HG02798 (cell line): Measurements from ENCODE around the gene RAB30.

Source experiments
- ATAC-seq: cut with Tn5 transposase; IDR thresholded peaks from one replicate; pipeline ENCODE4 v1.9.1; 2021; ENCODE audit warnings: mild to moderate bottlenecking; ENCODE audit not compliant: unreplicated experiment, poor library complexity

The RAB30 gene

DNA sequence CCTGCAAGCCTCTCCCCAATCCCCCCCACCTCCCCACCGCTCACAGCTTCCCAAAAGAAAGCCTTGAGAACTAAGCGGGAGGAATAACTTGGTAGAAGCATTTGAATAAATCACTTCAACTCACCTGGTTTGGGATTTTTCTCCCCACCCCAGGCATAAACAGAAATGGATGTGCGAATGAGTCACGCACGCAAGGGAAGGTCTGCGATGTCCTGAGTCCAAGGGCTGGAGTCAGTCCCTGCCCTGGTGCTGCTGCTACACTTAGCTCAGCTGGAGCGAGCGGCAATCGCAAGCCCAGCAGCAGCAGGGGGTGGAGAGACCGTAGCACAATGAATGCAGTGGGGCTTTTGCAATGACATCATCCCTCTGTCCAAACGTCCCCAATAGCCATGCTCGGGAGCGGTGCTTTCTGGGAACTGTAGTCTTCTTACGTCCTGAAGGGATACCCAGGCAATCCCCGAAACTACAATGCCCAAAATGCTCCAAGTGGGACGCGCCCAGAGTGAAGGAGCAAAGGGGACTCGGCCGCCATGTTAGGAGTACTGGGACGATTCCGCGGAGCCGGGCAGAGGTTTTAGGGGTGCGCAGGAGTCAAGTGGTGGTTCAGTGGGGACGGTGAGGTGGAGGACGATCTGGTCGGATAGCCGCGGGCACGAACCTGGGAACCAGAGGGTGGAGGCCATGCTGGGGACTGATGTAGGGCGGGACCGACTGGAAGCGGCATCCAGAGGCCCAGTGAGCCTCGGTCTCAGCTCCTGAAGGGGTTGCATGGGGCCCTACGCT, at the start of gene RAB30:
Gene RAB30, minus strand, starts transcription at position 331 of the 783 bp plus-strand sequence. CDS start 74,581 bp downstream, outside the sequence.
- ATAC-seq = peak; percentile 97

- ATAC-seq = no peak
Observed at GRCh38 chr11:83120327-83120726, 48.6 kb upstream of the RAB30 start.

DNA sequence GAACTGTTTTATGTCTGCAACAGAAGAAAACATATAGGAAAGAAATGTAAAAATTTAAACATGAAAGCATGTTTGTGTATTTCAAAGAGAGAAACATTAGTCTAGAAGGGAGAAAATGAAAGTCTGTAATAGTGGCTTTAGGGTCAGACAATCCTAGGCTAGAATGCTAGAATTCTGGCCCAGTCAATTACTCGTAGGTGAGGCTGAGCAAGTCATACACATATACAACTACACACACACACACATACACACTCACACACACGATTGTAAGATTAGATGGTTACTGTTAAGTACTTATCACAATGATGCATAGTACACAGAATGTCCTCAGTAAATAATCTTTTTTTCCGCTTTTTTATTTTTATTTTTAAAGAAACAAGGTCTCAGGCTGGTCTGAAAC, 47.5 kb upstream of the RAB30 start:
- no peak for ATAC-seq

DNA sequence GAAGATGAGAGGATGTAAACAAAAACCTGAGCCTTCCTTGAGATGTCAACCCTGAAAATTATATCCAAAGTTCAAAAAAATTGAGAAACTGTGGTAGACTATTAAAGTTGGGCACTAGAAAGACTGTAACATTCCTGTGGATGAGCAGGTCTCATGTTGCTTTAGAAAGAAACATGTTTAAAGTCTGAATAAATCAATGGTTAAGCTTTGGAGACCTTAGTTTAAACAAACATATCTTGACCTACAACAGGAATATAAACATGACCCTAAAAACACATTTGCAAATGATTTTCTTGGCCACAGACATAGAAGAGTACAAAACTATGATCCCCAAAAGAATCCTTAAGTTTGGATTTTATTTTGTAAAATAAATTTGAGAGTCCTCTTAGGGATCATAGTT, 47.1 kb upstream of the RAB30 start:
- ATAC-seq = no peak

- ATAC-seq = no peak
Observed at GRCh38 chr11:83116015-83116641, 44.4 kb upstream of the RAB30 start.

DNA sequence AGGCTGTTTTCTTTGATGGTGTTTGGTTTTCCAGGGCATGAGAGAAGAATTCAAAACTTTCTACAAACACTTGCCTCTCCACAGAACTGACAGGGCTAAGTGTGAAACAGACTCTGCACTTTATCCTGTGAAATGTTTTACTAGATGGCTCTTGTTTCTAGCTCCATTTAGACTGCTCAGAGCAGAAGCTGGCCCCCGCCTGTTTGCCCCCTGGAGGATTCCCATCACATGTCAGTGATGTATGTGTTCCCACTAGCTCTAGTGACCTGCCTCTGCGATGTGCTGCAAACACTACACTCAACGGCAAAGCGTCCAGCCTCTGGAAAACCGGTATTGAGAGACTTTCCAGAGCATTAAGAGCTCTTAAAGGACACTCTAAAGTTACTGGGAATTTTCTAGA, 43.9 kb upstream of the RAB30 start:
- no peak for ATAC-seq

- no peak for ATAC-seq
Observed at GRCh38 chr11:83115026-83115425, 43.3 kb upstream of the RAB30 start.

- ATAC-seq = no peak
Observed at GRCh38 chr11:83112886-83113285, 41.2 kb upstream of the RAB30 start.

- ATAC-seq = no peak
Observed at GRCh38 chr11:83105168-83105567, 33.5 kb upstream of the RAB30 start.

DNA sequence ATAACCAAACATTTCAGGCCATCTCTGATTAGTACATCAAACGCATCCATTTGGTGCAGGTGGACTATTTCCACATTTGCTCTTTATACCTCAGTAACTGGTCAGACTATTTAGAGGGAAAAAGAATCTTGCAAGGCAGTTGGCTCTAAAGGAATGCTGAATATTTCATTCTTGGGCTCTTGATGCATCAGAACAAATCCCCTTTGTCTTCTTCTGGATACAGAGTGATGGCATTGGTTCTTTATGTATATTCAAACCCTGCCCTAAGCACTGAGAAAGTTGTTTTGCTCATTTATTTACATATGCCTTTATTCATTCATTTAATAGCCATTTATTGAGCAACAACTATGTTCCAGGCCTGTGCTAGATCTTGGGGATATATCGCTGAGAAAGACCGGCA, 31.1 kb upstream of the RAB30 start:
- ATAC-seq = no peak

GRCh38 chr11:83097429-83098075, 25.9 kb upstream of the RAB30 start:
- ATAC-seq = no peak

DNA sequence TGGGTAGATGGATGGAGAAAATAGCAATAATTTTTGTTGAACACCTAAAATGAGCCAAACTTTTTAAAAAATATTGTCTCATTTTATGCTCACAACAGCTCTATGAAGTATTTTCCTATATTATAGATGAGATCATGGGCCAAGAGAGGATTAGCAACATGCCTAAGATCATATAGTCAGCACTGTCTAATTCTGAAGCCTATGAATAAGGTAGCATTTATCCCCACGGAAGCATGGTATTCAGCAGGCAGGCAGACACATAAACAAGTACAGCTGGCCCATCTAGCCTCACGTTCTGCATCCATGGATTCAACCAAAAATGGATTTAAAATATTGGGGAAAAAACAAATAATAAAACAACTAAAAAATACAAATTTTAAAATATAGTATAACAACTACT, 21.9 kb upstream of the RAB30 start:
- no peak for ATAC-seq

DNA sequence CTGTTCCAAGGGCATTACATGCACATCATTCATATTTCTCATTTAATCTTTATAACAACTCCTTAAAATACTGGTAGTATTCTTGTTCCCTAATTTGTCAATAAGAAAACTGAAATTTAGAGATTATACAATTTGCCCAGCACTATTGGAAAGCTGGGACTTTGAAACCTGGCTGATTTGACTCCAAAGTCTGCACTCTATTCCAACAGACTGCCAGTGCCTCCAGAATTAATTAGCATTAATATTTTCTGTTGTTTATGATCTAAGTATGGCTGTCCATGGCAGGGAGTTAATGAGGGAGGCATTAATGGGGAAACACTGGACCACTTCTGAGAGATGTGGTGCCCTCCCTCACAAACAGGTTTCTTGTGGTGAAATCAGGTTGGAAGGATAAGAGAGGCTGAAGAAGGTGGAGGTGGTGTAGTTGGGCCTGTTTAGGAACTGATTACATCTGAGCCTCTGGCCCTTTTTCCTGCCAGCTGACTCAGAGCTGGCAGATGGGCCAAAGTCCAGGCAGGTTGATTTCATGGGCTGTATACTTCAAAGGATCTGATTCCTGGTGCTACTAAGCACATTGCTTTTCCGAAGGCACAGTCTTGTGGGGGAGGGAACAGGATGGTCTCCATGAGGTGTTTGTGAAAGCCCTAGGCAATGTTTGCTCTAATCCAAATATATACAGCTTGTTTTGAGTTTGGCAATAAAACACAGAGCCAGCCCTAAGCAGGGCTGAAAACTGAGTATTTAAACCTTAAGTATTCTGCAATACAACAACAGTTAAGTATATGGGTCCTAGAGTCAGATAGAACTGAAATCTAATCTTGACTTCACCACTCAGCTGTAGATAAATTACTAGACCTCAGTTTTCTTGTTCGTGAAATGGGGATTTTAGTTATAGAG, 21.0 kb upstream of the RAB30 start:
- ATAC-seq = no peak

DNA sequence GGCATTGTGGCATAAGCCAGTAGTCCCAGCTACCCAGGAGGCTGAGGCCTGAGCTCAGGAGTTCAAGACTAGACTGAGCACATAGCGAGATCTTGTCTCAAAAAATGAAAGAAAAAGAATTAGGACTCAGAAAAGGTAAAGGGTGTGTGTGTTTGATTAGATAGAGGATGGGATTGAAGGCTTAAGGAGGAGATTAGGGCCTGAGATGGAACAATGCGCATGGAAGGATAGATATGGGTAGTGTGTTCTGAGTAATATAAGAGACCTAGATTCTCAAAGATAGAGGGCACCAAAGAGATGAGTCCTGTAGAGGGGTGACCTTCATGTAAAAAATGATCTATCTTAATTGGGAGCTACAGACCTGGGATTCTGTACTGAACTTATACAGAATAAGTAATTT, 17.3 kb upstream of the RAB30 start:
- ATAC-seq = no peak

DNA sequence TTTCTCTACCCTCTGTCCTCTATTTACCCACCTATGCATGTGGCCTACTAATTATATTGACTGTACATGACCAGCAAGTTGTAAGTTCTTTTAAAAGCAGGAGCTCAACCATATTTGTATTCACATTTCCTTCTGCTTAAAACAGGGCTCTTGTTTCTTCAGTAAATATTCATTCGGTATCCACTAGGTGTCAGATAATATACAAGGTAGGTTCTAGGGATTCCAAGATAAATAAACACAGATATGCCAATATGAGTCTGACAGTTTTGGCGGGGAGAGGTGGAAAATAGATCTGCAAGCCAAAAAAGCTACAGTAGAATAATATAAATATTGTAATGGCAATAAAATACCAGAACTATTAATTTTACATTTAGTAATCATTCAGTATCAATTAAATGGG, 15.3 kb upstream of the RAB30 start:
- ATAC-seq = no peak

GRCh38 chr11:83079820-83080219, 8.1 kb upstream of the RAB30 start:
- no peak for ATAC-seq

DNA sequence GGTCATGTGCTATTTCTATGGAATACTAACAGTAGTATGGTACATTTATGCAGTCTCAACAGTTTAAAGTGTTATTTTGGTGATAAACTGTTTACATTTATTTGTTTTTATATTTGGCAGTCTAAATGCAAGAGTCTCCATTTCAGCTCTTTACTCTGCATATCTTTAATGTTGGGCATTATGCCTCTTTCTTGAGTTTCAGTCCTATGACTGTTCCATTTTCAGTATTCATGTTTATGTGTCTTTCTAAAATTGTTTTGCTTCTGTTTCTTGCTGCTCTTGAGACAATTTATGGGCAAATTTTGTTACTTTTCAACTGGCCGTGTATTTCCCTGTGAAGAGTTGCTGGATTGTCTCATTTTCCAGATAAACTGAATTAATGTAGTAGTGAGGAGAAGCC, 6.6 kb upstream of the RAB30 start:
- ATAC-seq = no peak

GRCh38 chr11:83073884-83074283, 2.2 kb upstream of the RAB30 start:
- ATAC-seq = no peak

DNA sequence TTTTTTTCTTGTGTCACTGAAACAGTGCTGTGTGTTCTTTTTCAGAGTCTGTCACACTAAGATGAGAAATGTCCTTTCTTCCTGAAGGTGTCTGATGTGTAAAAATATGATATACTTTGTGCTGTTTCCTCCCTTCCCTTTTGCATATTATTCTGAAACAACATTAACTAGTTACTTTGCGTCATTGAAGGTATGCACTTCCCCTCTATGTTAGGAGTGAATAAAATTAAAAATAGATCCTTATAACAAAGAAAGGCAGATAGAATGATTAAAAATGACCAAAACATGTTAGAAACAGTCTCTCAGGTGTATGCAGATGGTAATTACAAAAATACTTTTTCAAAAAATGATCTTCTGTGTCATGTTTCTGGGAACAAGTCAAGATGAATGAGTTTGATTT, 1.6 kb upstream of the RAB30 start:
- no peak for ATAC-seq

GRCh38 chr11:83072350-83073242, 899 bp upstream of the RAB30 start:
- no peak for ATAC-seq
